ENCODE results near the gene IFRD1.

The IFRD1 gene

GRCh38 chr7:112433289-112433688, 17.0 kb upstream of the IFRD1 start:
- ATAC-seq, result no peak
- TF ChIP-seq ISL1 (CRISPR knock-in tag; IDR thresholded peaks at IDR 0.05) (no peak), OSR1 (CRISPR knock-in tag; IDR thresholded peaks at IDR 0.05) (no peak), CSDC2 (CRISPR knock-in tag; IDR thresholded peaks at IDR 0.05) (no peak), ZNF565 (CRISPR knock-in tag; conservative IDR thresholded peaks at IDR 0.05; ENCODE audit: low read depth) (no peak), PATZ1 (CRISPR knock-in tag; IDR thresholded peaks at IDR 0.05; ENCODE audit: borderline replicate concordance) (no peak), TCF4 (CRISPR knock-in tag; IDR thresholded peaks at IDR 0.05; ENCODE audit: borderline replicate concordance) (no peak)

DNA sequence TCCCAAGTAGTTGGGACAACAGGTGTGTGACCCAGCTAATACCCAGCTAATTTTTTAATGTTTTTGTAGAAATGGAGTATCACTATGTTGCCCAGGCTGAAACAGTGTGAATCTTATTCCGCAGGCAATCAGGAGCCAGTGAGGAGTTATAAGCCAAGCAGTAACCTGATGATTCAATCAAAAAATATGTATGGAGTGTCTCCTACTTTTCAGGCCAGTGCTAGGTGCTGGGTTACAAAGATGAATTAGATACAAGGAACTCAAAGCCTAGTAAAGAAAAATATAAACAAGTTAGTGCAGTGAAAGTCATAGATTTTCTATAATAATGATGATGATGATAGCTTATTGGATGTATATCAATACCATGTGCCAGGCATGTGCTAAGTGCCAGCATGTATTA, 13.2 kb upstream of the IFRD1 start:
- TF ChIP-seq GLIS3 (CRISPR knock-in tag; IDR thresholded peaks at IDR 0.05) (no peak), TOX (CRISPR knock-in tag; IDR thresholded peaks at IDR 0.05; ENCODE audit: borderline replicate concordance) (no peak), ZFP30 (CRISPR knock-in tag; IDR thresholded peaks at IDR 0.05) (no peak), PPARA (CRISPR knock-in tag; IDR thresholded peaks at IDR 0.05; ENCODE audit: borderline replicate concordance) (no peak), ZC3H10 (CRISPR knock-in tag; IDR thresholded peaks at IDR 0.05) (no peak), ISL1 (CRISPR knock-in tag; IDR thresholded peaks at IDR 0.05) (peak; percentile 26; the same call in 1 of the 2 replicates), CREB5 (CRISPR knock-in tag; IDR thresholded peaks at IDR 0.05; ENCODE audit: low read depth) (no peak)
- ATAC-seq, result peak; percentile 65

DNA sequence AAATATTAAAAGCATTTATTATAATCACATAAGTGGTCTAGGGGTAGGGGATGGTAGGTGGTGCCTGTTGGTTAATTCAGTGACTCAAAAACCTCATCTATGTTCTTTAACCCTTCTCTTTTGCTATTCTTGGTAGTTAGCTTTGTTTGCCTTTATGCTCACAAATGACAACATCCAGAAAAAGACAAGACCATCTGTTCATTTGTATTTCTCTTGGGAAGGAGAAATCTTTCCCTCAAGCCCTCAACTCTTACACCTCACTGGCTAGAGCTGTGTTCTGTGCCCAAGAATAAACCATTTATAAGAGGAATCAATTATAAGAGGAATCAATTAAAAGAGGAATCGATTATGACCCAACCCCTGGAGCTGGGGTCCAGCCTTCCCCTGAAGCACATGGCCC, 10.8 kb upstream of the IFRD1 start:
- TF ChIP-seq TCF4 (CRISPR knock-in tag; IDR thresholded peaks at IDR 0.05; ENCODE audit: borderline replicate concordance) (no peak), ZFP30 (CRISPR knock-in tag; IDR thresholded peaks at IDR 0.05) (no peak), BACH2 (CRISPR knock-in tag; IDR thresholded peaks at IDR 0.05; ENCODE audit: borderline replicate concordance) (no peak), TSHZ2 (CRISPR knock-in tag; IDR thresholded peaks at IDR 0.05) (no peak), PPARA (CRISPR knock-in tag; IDR thresholded peaks at IDR 0.05; ENCODE audit: borderline replicate concordance) (no peak), ZC3H10 (CRISPR knock-in tag; IDR thresholded peaks at IDR 0.05) (no peak), CSDC2 (CRISPR knock-in tag; IDR thresholded peaks at IDR 0.05) (no peak), ESRRG (CRISPR knock-in tag; IDR thresholded peaks at IDR 0.05) (no peak), ZNF70 (CRISPR knock-in tag; IDR thresholded peaks at IDR 0.05) (no peak), ARNTL (CRISPR knock-in tag; IDR thresholded peaks at IDR 0.05; ENCODE audit: borderline replicate concordance, low read depth) (no peak), TOX (CRISPR knock-in tag; IDR thresholded peaks at IDR 0.05; ENCODE audit: borderline replicate concordance) (no peak), ZNF8 (CRISPR knock-in tag; IDR thresholded peaks at IDR 0.05) (no peak), RARB (CRISPR knock-in tag; IDR thresholded peaks at IDR 0.05) (no peak), OSR1 (CRISPR knock-in tag; IDR thresholded peaks at IDR 0.05) (no peak), ZNF565 (CRISPR knock-in tag; conservative IDR thresholded peaks at IDR 0.05; ENCODE audit: low read depth) (no peak), GLIS3 (CRISPR knock-in tag; IDR thresholded peaks at IDR 0.05) (no peak), PATZ1 (CRISPR knock-in tag; IDR thresholded peaks at IDR 0.05; ENCODE audit: borderline replicate concordance) (no peak), ZFP3 (CRISPR knock-in tag; IDR thresholded peaks at IDR 0.05) (no peak)
- TF ChIP-seq, protein P1, sequence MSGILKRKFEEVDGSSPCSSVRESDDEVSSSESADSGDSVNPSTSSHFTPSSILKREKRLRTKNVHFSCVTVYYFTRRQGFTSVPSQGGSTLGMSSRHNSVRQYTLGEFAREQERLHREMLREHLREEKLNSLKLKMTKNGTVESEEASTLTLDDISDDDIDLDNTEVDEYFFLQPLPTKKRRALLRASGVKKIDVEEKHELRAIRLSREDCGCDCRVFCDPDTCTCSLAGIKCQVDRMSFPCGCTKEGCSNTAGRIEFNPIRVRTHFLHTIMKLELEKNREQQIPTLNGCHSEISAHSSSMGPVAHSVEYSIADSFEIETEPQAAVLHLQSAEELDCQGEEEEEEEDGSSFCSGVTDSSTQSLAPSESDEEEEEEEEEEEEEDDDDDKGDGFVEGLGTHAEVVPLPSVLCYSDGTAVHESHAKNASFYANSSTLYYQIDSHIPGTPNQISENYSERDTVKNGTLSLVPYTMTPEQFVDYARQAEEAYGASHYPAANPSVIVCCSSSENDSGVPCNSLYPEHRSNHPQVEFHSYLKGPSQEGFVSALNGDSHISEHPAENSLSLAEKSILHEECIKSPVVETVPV (CRISPR knock-in tag; IDR thresholded peaks at IDR 0.05), result no peak
- TF ChIP-seq, protein P2, sequence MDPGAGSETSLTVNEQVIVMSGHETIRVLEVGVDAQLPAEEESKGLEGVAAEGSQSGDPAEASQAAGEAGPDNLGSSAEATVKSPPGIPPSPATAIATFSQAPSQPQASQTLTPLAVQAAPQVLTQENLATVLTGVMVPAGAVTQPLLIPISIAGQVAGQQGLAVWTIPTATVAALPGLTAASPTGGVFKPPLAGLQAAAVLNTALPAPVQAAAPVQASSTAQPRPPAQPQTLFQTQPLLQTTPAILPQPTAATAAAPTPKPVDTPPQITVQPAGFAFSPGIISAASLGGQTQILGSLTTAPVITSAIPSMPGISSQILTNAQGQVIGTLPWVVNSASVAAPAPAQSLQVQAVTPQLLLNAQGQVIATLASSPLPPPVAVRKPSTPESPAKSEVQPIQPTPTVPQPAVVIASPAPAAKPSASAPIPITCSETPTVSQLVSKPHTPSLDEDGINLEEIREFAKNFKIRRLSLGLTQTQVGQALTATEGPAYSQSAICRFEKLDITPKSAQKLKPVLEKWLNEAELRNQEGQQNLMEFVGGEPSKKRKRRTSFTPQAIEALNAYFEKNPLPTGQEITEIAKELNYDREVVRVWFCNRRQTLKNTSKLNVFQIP (CRISPR knock-in tag; IDR thresholded peaks at IDR 0.05; ENCODE audit: borderline replicate concordance, low read depth), result no peak
- ATAC-seq, result no peak

Data from SK-N-SH treated with all-trans-retinoic acid at 6 μM for 48 hours (cell line).